Measurements from ENCODE around the gene RAB3GAP2.

RAB3GAP2 gene

DNA sequence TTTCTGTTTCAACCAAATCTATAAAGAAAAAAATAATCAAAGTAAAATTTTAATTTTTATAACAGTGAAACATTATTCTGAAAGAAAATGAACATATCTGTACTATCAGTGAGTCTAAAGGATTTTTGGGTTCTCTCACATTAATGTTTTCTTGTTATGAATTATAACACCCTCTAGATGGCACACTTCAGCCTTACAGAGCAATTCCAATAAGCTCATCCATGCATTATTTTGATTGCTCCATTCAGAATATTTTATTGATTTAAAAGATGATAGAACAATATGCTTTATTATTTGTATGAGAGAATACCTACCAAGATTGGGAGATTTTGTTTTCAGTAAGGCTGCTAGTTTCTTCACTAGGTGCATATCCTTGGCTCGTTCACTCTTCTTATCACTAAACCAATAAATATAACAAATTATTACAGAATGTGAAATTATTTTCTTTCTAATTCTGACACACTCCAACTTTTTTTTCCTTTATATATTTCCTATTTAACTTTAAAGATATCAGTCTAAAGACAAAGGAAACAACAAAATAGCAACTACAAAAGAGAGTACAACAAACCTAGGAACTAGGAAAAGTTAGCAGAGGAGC is 82.4 kb downstream of the RAB3GAP2 start:
- TF ChIP-seq, protein P1, sequence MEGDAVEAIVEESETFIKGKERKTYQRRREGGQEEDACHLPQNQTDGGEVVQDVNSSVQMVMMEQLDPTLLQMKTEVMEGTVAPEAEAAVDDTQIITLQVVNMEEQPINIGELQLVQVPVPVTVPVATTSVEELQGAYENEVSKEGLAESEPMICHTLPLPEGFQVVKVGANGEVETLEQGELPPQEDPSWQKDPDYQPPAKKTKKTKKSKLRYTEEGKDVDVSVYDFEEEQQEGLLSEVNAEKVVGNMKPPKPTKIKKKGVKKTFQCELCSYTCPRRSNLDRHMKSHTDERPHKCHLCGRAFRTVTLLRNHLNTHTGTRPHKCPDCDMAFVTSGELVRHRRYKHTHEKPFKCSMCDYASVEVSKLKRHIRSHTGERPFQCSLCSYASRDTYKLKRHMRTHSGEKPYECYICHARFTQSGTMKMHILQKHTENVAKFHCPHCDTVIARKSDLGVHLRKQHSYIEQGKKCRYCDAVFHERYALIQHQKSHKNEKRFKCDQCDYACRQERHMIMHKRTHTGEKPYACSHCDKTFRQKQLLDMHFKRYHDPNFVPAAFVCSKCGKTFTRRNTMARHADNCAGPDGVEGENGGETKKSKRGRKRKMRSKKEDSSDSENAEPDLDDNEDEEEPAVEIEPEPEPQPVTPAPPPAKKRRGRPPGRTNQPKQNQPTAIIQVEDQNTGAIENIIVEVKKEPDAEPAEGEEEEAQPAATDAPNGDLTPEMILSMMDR (IDR thresholded peaks at IDR 0.05): peak; percentile 82

DNA sequence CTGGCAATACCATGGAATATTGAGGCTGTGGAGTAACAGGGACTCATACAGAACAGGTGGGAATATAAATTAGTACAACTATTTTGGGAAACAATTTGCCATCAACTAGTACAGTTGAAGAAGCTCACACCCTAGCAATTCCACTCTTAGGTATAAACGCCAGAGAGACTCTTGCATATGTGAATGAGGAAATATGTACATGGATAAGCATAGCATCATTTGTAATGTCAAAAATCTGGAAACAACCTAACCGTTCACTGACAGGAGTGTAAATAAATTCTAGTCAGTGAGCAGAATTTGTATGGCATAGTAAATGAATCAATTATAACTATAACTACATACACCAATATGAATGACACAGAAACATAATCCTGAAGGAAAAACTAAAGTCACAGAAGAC is 83.7 kb downstream of the RAB3GAP2 start:
- TF ChIP-seq, protein P1 (IDR thresholded peaks at IDR 0.05): no peak

DNA sequence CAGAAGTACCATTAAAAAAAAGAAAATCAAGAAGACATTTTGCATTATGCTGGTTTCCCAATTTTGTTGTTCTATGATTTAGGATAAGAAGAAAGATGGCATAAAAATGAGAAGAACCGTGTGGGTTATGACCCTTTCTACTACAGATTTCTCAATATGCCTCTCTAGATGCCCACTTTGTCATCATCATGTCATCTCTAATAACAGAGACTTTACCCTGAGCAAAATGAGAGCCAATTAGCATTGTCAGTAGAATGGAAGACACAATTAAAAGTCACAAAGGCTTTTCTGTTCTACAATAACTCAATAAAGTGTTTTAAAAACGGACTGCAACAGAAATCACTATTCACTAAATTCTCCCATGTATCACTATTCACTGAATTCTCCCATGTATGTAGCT is 85.5 kb downstream of the RAB3GAP2 start:
- TF ChIP-seq, protein P1 (IDR thresholded peaks at IDR 0.05): no peak

DNA sequence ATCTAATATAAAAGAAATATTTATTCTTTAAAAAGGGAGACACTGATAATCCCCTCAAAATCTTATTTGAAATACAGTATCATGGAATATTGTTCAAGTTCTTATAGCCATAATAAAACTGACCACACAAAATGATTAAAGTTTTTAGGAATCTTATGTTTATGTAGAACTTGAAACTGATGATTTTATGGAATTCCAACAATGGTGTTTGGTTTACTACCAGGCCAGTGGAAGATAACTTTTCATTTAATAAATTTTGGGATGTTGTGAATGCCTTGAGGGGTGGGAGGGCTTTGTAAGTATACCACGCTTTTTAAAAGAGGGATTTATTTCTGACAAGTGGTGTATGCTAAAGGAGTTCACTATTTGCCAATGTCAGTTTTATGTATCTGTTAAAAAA is 87.7 kb downstream of the RAB3GAP2 start:
- TF ChIP-seq, protein P1 (IDR thresholded peaks at IDR 0.05): no peak

DNA sequence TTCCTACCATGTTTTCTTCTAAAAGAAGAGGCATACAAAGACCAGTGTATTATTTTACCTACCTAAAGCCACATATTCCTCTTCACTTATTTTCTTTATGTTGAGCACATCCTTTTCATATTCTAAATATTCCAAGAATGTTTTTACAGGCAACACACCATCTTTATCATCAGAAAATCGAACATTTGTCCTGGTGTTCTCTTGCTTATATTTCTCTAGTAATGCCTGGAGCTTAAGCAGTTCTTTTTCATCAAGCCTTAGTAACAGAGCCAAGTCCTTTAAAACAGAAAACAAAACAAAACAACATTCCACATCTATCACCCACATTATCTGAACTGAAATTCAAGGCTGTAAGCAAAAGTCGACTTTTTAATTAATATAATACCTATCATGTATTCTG is 89.6 kb downstream of the RAB3GAP2 start:
- TF ChIP-seq, protein P1 (IDR thresholded peaks at IDR 0.05): no peak

DNA sequence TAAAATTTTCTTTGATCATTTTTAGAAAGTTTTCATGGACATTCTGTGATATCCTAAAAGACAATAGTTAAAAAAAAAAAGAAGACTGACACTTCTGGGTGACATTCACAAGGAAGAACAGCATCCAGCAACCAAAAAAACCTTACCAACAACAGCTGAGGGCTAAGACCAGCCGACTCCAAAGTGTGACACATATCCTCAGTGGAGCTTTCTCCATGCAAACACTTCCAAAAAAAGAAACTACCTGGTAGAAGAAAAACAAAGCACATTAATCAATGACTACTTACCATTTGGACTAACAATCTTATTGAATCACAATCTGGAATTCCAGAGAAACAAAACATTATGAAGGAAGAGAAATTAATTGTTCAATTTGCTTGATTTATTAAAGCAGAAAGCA is 90.1 kb downstream of the RAB3GAP2 start:
- TF ChIP-seq, protein P1 (IDR thresholded peaks at IDR 0.05): no peak

DNA sequence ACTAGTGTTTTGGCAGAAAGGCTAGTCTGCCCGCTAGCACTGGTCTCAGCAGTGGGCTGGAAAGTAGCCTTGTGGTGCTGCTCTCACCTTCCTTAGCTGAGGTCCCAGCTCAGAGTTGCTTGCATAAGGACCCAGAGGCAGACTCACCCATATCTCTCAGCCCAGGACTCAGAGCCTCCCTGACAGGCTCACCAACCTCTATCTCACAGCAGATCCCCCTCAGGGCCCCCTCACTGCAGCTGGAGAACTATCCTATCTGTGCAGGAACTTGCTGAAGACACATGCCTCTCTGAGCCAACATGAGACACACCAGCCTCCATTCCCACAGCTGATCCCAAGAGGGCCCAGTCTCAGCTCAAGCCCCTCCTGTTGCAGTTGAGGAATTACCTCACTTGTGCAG is 95.7 kb downstream of the RAB3GAP2 start:
- TF ChIP-seq, protein P1 (IDR thresholded peaks at IDR 0.05): no peak

Measured in LNCAP (cell line).